ENCODE results near the gene AK5. TPM values are rescaled to one million over a fixed set of nuclear protein-coding genes. Genes with fewer than 3 reads are reported as not detected.

AK5 gene
- polyA plus RNA-seq, 3 donors, result 0.34 to 0.72 (median 0.48) TPM

GRCh38 chr1:77552626-77553025 is 270.8 kb downstream of the AK5 start:
- peaks cover 0 to 2% (median 0%) of the 10 kb centered on the region in 3 donors for H3K27me3 Mint-ChIP-seq (ENCODE audit: low read depth in 3 of 3)
- H3K4me1 Mint-ChIP-seq, result peaks cover 14% of the 10 kb centered on the region
- no peak for TF ChIP-seq CTCF (IDR thresholded peaks at IDR 0.05)
- Histone ChIP-seq H3K9me3 (replicated peaks in 1 of 2; ENCODE audit: control insufficient read depth in 1 of 2, insufficient read depth in 1 of 2, low read length in 2 of 2) (no peaks in the 10 kb centered on the region), H3K27me3 (ENCODE audit: control insufficient read depth in 2 of 2, insufficient read depth in 2 of 2, low read length in 2 of 2) (no peaks in the 10 kb centered on the region), H3K4me1 (ENCODE audit: control insufficient read depth in 1 of 2, insufficient read depth in 2 of 2, low read length in 2 of 2) (peaks cover 3 to 11% of the 10 kb centered on the region in 2 donors), H3K79me2 (ENCODE audit: insufficient read depth, low read length) (no peaks in the 10 kb centered on the region), H3K36me3 (replicated peaks in 1 of 2; ENCODE audit: control insufficient read depth in 1 of 2, insufficient read depth in 2 of 2, low read length in 2 of 2) (no peaks in the 10 kb centered on the region), H3K27ac (ENCODE audit: low read depth in 1 of 2, low read length in 2 of 2) (no peak overlapping the region), H3K4me3 (replicated peaks in 1 of 3; ENCODE audit: low read depth in 2 of 3, low read length in 3 of 3) (no peak overlapping the region), H3K4me2 (replicated peaks; ENCODE audit: extremely low read depth, low read length, poor library complexity, severe bottlenecking) (no peak overlapping the region), H4K20me1 (ENCODE audit: insufficient read depth, low read length) (no peaks in the 10 kb centered on the region), H3K9ac (ENCODE audit: insufficient read depth, low read length, poor library complexity, severe bottlenecking) (no peak overlapping the region), H2AFZ (ENCODE audit: insufficient read depth, low read depth, low read length, poor library complexity, severe bottlenecking) (no peak overlapping the region)
- no CpG with 5 or more reads among the region's 1 CpG for WGBS (ENCODE audit: insufficient coverage)
- H3K27ac Mint-ChIP-seq, result no peak overlapping the region
- H3K4me3 Mint-ChIP-seq, result no peak overlapping the region
- peaks cover 0 to 8% (median 0%) of the 10 kb centered on the region in 7 donors for H3K9me3 Mint-ChIP-seq
- no peak for DNase-seq
- intact Hi-C loops (cut with micrococcal nuclease), result no loop called here
- H3K36me3 Mint-ChIP-seq, result no peaks in the 10 kb centered on the region

- Histone ChIP-seq H3K9me3 (replicated peaks in 1 of 2; ENCODE audit: control insufficient read depth in 1 of 2, insufficient read depth in 1 of 2, low read length in 2 of 2) (no peaks in the 10 kb centered on the region), H3K4me3 (replicated peaks in 1 of 3; ENCODE audit: low read depth in 2 of 3, low read length in 3 of 3) (no peak overlapping the region), H3K79me2 (ENCODE audit: insufficient read depth, low read length) (no peaks in the 10 kb centered on the region), H2AFZ (ENCODE audit: insufficient read depth, low read depth, low read length, poor library complexity, severe bottlenecking) (no peak overlapping the region), H3K36me3 (replicated peaks in 1 of 2; ENCODE audit: control insufficient read depth in 1 of 2, insufficient read depth in 2 of 2, low read length in 2 of 2) (peaks cover 0 to 2% of the 10 kb centered on the region in 2 donors), H3K4me2 (replicated peaks; ENCODE audit: extremely low read depth, low read length, poor library complexity, severe bottlenecking) (no peak overlapping the region), H3K27ac (ENCODE audit: low read depth in 1 of 2, low read length in 2 of 2) (no peak overlapping the region), H4K20me1 (ENCODE audit: insufficient read depth, low read length) (no peaks in the 10 kb centered on the region), H3K9ac (ENCODE audit: insufficient read depth, low read length, poor library complexity, severe bottlenecking) (no peak overlapping the region), H3K27me3 (ENCODE audit: control insufficient read depth in 2 of 2, insufficient read depth in 2 of 2, low read length in 2 of 2) (no peaks in the 10 kb centered on the region), H3K4me1 (ENCODE audit: control insufficient read depth in 1 of 2, insufficient read depth in 2 of 2, low read length in 2 of 2) (peaks cover 3 to 11% of the 10 kb centered on the region in 2 donors)
- Mint-ChIP-seq H3K4me3 (no peak overlapping the region), H3K27me3 (ENCODE audit: low read depth in 3 of 3) (peaks cover 0 to 2% (median 0%) of the 10 kb centered on the region in 3 donors), H3K4me1 (peaks cover 14% of the 10 kb centered on the region), H3K27ac (no peak overlapping the region), H3K36me3 (peaks cover 0 to under 1% of the 10 kb centered on the region in 2 donors), H3K9me3 (peaks cover 0 to 10% (median 0%) of the 10 kb centered on the region in 7 donors)
- TF ChIP-seq CTCF (IDR thresholded peaks at IDR 0.05), result no peak
- no peak for DNase-seq
- intact Hi-C loops (cut with micrococcal nuclease), result no loop called here
- 80% methylated on average over 1 of the region's 9 CpGs for WGBS (ENCODE audit: insufficient coverage)
Measured at GRCh38 chr1:77553568-77554291, 271.9 kb downstream of the AK5 start.
